GM18526 (cell line): ENCODE results near the gene LATS1.
A peak's percentile ranks its signal among the peaks of the same experiment; 100 is the strongest.

Experiments
- POLR2A ChIP-seq: IDR thresholded peaks from 3 replicates; pipeline ENCODE4 v1.6.1; 2011; ENCODE audit not compliant: insufficient read length; ENCODE audit errors: extremely low read depth

The LATS1 gene

DNA sequence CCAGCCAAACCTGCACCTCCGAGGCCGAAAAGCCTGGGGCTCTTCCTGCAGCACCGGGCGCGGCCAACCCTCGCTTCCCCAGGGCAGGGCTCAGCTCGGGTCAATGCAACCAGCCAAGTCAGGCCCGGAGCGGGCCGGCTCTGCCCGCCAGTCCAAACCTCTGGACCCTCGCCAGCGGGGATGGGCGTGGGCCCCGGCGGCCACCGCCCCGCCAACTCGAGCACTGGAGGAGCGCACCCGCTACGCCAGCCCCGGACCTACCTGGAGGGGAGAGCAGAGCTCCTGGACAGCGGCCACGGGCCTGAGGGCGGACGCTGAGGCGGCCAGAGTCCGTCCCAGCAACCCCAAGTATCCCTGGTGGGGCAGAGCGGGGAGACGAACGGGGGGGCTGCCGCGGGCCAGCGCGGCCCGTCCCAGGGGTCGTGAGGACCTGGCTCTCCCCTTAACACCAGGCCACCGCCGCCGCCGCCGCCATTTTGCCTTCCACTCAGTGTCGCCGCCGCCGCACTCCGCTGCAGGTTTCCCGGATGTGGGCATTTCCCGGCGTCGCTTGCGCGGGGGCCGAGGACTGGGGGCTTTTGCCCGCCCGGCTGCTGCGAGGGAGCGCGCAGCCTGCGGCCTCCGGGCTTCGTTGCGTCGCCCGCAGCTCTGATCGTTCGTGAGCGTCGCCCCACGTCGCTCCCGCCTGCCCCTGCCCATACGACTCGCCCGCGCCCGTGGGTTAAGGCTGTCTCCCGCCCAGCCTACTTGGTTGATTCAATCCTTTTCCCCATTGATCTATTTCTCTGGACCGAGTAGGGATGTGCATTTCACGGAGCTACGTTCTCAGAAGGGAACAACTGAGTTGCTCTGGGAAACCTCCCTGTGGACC, at the start of gene LATS1:
Gene LATS1 (minus strand): TSS at position 514 of the 871 bp plus-strand sequence. CDS start 15,975 bp downstream, outside the sequence.
- peak; percentile 97 for TF ChIP-seq POLR2A

DNA sequence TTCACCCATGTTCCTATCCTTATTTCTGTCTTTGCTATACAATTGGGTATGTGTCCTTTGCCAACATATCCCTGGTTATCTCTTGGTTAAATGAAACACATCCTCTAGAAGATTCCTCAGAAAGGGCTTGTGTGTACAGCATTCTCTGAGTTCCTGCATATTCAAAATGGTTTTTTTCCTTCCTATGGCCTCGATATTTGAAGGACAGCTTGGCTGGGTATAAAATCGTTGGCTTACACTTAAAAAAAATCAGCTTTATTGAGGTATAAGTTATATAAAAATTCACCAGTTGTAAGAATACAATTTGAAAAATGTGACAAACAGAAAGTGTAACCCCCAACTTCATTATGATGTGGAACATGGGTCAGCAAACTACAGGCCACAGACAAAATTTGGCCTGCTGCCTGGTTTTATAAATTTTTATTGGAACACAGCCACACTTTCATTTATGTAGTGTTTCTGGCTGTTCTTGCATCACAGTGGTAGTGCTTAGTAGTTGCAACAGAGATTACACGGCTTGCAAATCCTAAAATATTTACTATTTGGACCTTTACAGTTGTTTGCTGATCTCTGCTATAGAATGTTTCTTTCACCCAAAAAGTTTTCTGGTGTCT, 48.4 kb upstream of the LATS1 start:
- no peak for TF ChIP-seq POLR2A

- TF ChIP-seq POLR2A: no peak
Measured at GRCh38 chr6:149763866-149764265, 46.0 kb upstream of the LATS1 start.

- no peak for TF ChIP-seq POLR2A
Measured at GRCh38 chr6:149761438-149761837, 43.5 kb upstream of the LATS1 start.

DNA sequence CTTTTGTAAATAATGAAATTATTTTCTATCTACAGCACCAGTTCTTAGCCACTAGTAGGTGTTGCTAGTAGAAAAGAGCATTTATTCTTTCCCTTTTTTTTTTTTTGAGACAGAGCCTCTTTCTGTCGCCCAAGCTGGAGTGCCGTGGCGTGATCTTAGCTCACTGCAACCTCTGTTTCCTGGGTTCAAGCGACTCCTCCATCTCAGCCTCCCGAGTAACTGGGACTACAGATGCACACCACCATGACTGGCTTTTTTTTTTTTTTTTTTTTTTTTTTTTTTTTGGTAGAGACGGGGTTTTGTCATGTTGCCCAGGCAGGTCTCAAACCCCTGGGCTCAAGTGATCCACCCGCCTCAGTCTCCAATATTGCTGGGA, 38.3 kb upstream of the LATS1 start:
- no peak for TF ChIP-seq POLR2A

DNA sequence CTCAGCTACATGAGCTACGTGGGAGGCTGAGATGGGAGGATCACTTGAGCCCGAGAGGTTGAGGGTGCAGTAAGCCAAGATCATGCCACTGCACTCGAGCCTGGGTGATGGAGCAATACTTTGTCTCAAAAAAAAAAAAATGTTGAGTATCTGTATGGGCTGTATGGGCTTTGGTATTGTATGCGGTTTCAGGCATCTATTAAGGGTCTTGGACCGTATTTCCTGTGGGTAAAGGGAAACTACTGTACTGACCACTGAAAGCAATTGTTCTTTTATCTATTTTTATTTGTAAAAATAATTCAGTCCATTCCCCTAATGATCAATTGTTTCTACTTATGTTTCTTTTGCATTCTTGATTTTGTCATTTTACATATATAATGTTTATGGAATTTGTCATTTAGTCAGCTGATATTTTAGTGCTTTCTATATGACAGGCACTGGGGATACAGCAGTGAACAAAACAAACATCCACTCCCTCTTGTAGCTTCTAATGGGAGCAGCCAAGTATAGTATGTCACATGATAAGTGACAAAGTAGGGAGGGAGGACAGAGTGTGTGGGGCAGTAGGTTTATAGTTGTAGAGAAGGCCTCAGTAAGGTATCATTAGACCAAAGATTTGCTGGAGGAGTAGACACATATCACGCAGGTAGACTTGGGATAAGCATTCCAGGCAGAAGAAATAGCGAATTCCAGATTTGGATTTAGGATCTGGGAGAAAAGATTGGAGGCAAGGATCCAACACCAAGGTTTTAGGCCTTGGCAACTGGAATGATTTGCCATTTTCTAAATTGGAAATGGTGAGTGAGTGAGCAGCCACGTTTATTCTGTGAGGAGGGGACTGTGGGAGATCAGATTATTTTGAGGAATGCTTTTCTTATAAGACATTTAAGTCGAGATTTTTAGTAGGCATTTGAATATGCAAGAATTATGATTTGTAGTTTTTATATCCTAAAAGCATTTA, 37.7 kb upstream of the LATS1 start:
- no peak for TF ChIP-seq POLR2A

GRCh38 chr6:149754548-149754947, 36.6 kb upstream of the LATS1 start:
- no peak for TF ChIP-seq POLR2A

DNA sequence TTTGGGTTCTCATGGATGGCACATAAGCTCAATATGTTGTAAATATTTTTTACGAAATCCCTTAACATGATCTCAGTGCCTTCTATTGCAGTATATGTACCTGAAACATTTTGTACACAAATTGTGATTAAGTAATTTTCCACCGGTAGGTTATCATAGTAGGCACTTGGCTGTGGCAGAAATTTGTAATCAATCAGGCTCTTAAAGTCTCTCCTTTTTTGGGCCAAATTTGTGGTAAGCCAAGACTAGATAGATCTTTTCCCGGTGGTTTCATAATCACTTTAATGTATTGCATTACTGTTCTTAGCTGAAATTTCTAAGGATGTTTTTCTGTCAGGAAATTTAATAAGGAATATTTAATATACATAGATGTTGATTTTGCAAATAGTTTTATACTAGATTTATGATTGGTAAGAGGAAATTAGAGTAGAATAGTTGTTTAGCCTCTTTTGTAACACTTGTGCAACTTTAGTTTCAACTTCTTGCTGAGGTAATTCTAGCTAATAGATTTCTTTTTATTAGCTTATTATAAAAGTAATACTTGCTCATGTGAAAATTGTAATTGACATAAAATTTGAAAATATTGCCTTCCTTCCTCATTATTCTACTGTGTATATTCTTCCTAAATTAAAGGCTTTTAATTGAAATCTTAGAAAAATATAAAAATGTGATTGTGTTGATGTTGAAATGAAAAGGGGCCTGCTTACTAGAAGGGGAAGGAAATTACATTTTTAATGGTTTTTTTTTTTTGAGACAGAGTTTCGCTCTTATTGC, 34.9 kb upstream of the LATS1 start:
- no peak for TF ChIP-seq POLR2A

DNA sequence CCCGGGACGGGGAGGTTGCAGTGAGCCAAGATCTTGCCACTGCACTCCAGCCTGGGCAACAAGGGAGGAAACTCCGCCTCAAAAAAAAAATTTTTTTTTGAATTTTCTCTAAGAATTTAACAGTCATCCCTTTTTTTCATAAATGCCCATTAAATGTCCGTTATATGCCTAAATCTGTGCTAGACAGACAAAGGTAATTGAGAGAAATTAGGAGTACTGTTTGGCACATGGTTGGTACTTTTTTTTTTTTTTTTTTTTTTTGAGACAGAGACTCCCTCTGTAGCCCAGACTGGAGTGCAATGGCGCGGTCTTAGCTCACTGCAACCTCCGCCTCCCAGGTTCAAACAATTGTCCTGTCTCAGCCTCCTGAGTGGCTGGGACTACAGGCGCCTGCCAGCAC, 33.3 kb upstream of the LATS1 start:
- TF ChIP-seq POLR2A: no peak

DNA sequence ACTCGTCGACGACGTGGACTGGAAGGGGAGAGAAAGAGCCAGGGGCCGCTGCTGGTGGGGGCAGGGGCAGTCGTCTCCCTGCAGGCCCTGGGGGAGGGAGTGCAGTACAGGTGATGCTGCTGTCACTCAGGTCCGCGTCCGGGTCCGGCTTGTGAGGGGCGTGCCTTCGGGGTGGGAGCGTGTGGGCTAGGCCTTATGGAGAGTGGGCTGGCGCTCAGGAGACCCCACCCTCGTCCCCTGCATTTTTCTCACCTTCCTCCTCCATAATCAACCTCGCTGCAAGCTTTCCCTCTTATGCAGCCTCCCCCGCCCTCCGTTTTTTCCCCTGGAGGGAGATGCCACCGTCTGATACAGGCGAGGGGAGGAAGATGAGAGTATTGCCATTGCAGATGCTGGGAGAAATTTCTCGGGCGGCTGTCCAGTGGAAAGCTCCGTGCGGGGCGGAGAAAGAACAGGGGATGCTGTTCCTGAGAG, 32.3 kb upstream of the LATS1 start:
- no peak for TF ChIP-seq POLR2A

DNA sequence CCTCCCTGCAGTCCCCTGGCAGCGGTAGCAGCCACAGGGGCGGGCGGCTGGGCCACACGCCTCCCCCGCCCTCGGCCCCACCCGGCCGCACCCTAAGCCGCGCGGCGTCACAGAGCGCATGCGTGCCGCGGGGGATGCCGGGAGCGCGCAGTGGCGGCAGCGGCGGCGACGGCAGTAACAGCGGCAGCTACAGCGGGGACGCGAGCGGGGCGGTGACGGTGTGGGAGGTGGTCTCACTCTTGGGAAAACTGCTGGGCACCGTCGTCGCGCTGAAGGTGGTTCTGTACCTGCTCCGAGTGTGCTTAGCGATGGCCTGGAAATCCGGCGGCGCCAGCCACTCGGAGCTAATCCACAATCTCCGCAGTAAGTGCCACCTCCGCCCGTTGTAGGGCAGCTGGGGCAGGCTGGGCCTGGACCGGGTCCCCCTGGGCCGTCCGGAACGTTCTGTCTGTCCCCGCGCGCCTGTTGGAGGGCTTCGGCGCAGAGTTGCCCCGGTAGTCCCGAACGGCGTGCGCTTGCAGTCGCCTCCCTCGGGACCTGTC, 31.8 kb upstream of the LATS1 start, which contains the start of gene PCMT1:
Gene PCMT1 (plus strand): TSS at position 148 of the 542 bp plus-strand sequence. CDS start 161 bp downstream, at position 309.
- TF ChIP-seq POLR2A: peak; percentile 89

- peak; percentile 66 for TF ChIP-seq POLR2A
Measured at GRCh38 chr6:149746147-149746946, 28.4 kb upstream of the LATS1 start, which contains the start of gene NUP43. TSS of gene NUP43 (minus strand) at chr6:149746529. CDS start at chr6:149746495, 34 bp downstream.

GRCh38 chr6:149734915-149735314, 17.0 kb upstream of the LATS1 start:
- no peak for TF ChIP-seq POLR2A

DNA sequence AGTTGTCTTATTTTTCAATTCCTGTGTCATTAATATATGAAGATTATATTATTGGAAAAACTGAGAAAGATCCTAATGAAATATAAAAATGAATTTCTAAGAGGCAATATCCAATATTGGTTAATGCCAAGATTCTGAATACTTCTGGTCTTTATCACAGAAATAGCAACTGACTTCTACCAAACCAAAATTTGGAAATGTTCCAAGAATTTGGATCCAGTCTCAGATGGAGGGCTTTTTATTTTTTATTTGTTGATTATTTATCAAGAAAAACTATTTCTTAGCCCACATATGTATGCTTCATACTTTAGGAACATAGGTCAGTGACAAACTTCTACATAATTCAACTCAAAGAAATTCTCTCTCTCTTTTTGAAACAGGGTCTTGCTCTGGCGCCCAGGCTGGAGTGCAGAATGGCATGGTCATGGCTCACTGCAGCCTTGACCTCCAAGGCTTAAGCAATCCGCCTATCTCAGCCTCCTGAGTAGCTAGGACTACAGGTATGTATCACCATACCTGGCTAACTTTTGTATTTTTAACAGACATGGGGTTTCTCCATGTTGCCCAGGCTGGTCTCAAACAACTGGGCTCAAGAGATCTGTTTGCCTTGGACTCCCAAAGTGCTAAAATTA, 15.3 kb upstream of the LATS1 start:
- TF ChIP-seq POLR2A: no peak
